Esophagus squamous epithelium (tissue), 4 donors: ENCODE results near the gene REPIN1.

Source experiments
- POLR2A ChIP-seq, 4 donors: fragments of 450-650 bp; IDR thresholded peaks; one replicate each; pipeline ENCODE4 v1.6.1; 2017; ENCODE audit warnings: antibody characterized with exemption in 4 of 4, mild to moderate bottlenecking in 4 of 4, moderate library complexity in 3 of 4
- TF ChIP-seq, protein P1 (sequence below), 6 experiments: fragments of 450-650 bp in 4 of 6; fragments of 200-600 bp in 2 of 6; sonication (generic) in 2 of 6; IDR thresholded peaks; one replicate each; pipeline ENCODE4 v1.5.1; 2016 to 2019; ENCODE audit warnings: antibody characterized with exemption in 6 of 6, mild to moderate bottlenecking in 4 of 6, moderate library complexity in 4 of 6

DNA sequence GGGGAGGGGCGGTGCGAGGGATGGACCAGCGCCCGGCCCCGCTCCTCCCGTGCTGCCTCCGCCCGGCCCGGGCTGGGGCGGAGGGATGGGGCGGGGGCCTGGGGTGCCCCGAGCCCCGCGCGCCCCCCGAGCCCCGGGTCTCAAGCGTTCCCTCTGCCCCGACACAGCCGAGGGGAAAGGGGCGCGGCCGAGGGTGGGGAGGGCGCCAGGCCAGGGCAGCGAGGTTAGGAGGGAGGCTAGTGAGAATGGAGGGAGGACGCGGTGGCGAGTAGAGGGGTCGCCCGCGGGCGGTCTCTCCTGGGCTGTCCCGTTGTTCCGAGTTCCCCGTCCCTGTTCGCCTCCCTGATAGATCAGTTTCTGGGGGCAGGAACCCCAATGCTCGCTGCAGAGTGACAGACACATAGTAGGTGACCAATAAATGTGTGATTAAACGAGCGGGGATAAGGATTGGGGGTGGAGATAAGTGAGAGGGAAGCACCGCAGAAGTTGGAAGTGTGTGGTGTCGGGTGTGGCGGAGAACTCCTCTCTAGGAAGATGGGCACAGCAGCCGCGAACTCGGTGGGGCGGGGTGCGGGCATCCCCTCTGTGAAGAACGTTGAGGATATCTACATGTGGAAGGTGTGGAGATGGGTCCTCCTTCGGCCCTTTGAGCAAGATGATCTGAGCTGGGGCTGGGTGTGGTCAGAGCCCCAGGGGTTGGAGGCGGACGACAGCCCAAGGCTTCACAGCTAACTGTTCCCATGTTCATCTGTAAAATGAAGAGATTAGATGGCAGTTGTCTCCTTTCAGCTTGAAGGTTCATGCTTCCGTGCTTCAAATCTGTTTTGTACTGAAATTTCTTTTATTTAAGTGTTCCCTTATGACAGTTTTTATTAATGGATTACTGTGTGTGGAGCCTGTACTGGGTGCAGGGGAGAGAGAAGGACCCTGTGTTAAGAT, 11.1 kb downstream of the REPIN1 start:
- TF ChIP-seq POLR2A (IDR thresholded peaks at IDR 0.05), result no peak
- TF ChIP-seq, protein P1, sequence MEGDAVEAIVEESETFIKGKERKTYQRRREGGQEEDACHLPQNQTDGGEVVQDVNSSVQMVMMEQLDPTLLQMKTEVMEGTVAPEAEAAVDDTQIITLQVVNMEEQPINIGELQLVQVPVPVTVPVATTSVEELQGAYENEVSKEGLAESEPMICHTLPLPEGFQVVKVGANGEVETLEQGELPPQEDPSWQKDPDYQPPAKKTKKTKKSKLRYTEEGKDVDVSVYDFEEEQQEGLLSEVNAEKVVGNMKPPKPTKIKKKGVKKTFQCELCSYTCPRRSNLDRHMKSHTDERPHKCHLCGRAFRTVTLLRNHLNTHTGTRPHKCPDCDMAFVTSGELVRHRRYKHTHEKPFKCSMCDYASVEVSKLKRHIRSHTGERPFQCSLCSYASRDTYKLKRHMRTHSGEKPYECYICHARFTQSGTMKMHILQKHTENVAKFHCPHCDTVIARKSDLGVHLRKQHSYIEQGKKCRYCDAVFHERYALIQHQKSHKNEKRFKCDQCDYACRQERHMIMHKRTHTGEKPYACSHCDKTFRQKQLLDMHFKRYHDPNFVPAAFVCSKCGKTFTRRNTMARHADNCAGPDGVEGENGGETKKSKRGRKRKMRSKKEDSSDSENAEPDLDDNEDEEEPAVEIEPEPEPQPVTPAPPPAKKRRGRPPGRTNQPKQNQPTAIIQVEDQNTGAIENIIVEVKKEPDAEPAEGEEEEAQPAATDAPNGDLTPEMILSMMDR (IDR thresholded peaks at IDR 0.05), result no peak
